Mammary epithelial cell (primary cell): Measurements from ENCODE around the gene STC2.

Experiments used
- EZH2 ChIP-seq: IDR thresholded peaks from 2 replicates; pipeline ENCODE4 v1.6.1; 2012; ENCODE audit warnings: low read length, inconsistent platforms, borderline replicate concordance
- TF ChIP-seq, protein P1 (sequence below), 2 donors: IDR thresholded peaks in 1 of 2; conservative IDR thresholded peaks in 1 of 2; 2 replicates each; pipeline ENCODE4 v1.5.1; 2011 to 2012; ENCODE audit warnings: inconsistent platforms in 2 of 2, low read length in 2 of 2, mild to moderate bottlenecking in 2 of 2, control low read depth in 1 of 2, low read depth in 1 of 2; ENCODE audit not compliant: insufficient read depth in 1 of 2; ENCODE audit errors: extremely low read depth in 1 of 2

DNA sequence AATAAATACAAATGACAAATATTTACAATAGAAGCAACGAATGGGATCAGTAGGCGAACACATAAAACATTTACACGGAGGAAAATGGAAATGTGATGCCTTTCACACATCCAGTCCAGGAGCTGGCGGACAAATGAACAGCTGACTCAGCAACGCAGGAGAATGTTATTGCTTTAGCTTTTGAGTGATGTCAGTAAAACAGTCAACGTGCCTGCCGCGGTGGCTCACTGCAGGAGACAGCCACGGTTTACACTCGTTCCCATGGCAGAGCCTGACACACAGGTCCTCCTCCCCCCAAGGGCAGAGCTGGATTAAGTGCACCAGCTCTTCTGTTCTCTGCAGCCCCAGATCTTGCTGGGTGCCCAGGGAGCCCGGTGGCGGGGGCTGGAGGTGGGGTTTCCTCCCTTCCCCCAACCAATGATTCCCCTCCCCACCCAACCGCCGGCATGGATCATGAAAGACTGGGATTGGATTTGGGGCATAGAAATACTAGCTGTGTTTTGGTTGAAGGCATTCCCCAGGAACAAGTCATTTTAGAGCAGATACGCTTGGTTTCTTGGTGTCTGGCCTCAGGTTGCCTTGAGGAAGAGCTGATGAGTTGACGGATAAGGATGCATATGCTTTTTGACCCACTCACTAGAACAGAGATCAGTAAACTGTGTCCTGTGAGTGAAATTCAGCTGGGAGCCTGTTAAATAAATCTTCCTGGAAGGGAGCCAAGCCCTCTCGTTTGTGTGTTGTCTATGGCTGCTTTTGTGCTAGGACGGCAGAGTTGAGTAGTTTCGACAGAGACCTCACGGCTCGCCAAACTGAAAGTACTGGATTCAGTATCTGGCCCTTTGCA lies 12.5 kb downstream of the STC2 start:
- TF ChIP-seq, protein P1, sequence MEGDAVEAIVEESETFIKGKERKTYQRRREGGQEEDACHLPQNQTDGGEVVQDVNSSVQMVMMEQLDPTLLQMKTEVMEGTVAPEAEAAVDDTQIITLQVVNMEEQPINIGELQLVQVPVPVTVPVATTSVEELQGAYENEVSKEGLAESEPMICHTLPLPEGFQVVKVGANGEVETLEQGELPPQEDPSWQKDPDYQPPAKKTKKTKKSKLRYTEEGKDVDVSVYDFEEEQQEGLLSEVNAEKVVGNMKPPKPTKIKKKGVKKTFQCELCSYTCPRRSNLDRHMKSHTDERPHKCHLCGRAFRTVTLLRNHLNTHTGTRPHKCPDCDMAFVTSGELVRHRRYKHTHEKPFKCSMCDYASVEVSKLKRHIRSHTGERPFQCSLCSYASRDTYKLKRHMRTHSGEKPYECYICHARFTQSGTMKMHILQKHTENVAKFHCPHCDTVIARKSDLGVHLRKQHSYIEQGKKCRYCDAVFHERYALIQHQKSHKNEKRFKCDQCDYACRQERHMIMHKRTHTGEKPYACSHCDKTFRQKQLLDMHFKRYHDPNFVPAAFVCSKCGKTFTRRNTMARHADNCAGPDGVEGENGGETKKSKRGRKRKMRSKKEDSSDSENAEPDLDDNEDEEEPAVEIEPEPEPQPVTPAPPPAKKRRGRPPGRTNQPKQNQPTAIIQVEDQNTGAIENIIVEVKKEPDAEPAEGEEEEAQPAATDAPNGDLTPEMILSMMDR (conservative IDR thresholded peaks at IDR 0.05 in 1 of 2, IDR thresholded peaks at IDR 0.05 in 1 of 2; ENCODE audit: extremely low read depth in 1 of 2, insufficient read depth in 1 of 2, low read depth in 1 of 2, low read length in 2 of 2): no peak
- TF ChIP-seq EZH2: no peak
